ENCODE measurements around the gene ILKAP. TPM values are rescaled to one million over a fixed set of nuclear protein-coding genes. Genes with fewer than 3 reads are reported as not detected.

Gene ILKAP
- total RNA-seq, 1 donor from 2014 or later, result 79.9 TPM

DNA sequence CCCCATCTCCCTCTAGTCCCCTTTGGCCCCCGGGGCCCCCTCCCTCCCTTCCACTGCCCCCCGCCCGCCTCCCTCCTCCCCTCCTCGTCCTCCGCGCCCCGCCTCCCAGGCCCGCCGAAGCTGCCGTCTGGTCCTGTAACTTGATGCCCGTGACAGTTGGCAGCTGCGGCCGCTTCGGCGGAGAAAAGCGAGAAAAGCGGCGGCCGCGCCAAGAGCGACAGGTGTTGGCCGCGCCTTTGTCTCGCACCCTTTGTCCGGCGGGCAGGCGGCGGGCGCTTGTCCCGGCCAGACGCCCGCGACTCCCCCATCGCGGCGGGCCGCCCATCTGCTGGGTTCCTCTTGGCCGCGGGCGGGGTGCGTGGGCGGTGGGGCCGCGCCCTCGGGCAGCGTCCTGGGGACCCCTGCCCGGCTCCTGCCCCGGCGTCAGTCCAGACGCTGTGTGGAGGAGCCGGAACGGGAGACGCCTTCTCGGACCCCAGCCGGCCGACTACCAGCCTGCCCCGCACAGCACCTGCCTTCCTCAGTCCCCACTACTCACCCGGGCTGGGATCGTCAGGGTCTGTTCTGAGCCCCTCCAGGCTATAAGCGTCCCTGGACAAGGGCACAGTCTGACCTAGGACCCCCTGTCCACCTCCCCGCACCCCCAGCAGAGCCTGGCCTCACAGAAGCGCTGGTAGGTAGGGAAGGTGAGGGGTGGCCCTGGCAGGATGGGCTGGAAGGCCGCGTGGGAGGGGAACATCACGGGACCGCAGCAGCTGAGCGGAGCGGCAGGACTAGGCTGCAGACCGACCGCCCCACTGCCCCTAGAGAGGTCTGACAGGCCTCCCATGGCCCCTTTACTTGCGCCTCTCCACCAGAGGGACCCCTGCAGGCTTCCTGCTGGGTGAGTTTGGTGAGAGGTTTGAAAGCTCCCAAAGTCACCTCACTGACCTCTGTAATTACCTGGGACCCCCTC, 37.5 kb upstream of the ILKAP start:
- Mint-ChIP-seq H3K27ac (no peak overlapping the region), H3K4me1 (ENCODE audit: low read depth) (no peaks in the 10 kb centered on the region), H3K4me3 (peak overlapping the region; percentile 1), H3K27me3 (ENCODE audit: insufficient read depth) (peaks cover 28% of the 10 kb centered on the region), H3K36me3 (ENCODE audit: low read depth) (peaks cover 7% of the 10 kb centered on the region), H3K9me3 (no peaks in the 10 kb centered on the region)
- no peak for DNase-seq (ENCODE audit: low spot score)
- intact Hi-C loops (cut with micrococcal nuclease), result loop anchor here (1.0 kb wide), 4 partner anchors 10 to 181 kb away; partner anchors contain the start of genes ILKAP and PER2

DNA sequence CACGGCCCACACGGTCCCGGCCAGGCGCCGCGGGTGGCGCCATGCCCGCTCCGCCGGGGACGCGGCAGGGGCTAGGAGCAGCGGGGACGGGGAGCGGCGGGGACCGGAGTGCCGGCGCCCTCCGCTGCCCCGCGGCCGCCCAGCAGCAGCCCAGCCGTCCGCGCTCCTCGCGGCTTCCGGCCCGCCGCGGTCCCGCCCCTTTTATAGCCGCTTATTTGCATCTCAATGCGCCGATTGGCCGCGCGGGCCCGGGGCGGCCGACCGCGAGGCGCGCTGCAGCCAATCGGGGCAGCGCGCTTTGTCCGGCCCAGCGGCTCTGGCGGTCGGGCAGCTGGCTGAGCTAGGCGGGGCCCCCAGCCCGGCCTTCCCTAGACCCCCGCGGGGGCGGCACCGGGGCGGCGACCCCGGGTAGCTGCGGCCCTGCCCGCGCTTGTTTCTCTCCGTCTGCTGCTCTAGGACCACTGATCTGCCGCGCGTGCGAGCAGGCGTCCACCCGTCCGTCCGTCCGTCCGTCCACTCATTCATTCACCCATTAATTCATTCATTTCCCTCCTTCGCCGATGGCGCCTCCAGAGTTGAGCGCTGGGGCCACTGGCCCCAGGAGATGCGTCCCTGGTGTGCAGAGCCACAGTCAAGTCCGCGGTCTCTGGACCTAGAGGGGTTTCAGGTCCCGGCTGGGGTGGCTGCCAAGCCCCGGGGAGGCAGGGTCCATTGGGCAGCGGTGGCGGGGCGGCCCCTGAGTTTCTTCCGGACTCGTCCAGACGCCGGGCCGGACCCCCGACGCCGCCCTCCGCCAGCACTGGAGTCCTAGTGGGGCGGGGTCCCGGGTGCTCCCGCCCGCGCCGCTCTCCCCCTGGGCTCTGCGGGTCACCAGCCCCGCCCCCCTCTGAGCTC, 36.6 kb upstream of the ILKAP start, which contains the start of gene HES6:
TSS of gene HES6 (minus strand) at position 176 of the 894 bp plus-strand sequence. CDS start at position 43, 133 bp downstream.
- DNase-seq (ENCODE audit: low spot score), result peak; percentile 79
- Mint-ChIP-seq H3K4me1 (ENCODE audit: low read depth) (no peaks in the 10 kb centered on the region), H3K36me3 (ENCODE audit: low read depth) (peaks cover 4% of the 10 kb centered on the region), H3K9me3 (no peaks in the 10 kb centered on the region), H3K27ac (no peak within 1 kb of the TSS), H3K27me3 (ENCODE audit: insufficient read depth) (peaks cover 38% of the 10 kb centered on the region), H3K4me3 (peak within 1 kb of the TSS; percentile 88)
- intact Hi-C loops (cut with micrococcal nuclease), result loop anchor here (1.0 kb wide), 4 partner anchors 9 to 180 kb away; partner anchors contain the start of genes ILKAP and PER2

DNA sequence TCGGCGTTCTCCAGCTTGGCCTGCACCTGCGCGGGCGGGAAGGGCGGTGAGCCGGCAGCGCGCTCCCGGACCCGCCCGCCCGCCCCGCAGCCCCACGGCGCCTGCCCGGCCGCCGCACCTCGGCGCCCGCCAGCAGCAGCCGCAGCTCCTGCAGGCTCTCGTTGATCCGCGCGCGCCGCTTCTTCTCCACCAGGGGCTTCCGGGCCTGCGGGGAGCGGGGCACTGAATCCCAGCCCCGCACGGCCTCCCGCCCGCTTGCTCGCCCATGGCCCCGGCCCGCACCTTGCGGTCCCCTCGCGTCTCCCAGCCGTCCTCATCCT, 36.0 kb upstream of the ILKAP start:
- no peak overlapping the region for H3K27ac Mint-ChIP-seq
- intact Hi-C loops (cut with micrococcal nuclease), result no loop called here
- H3K27me3 Mint-ChIP-seq (ENCODE audit: insufficient read depth), result peaks cover 42% of the 10 kb centered on the region
- peaks cover 2% of the 10 kb centered on the region for H3K36me3 Mint-ChIP-seq (ENCODE audit: low read depth)
- no peaks in the 10 kb centered on the region for H3K4me1 Mint-ChIP-seq (ENCODE audit: low read depth)
- H3K9me3 Mint-ChIP-seq, result no peaks in the 10 kb centered on the region
- H3K4me3 Mint-ChIP-seq, result no peak overlapping the region
- DNase-seq (ENCODE audit: low spot score), result no peak

DNA sequence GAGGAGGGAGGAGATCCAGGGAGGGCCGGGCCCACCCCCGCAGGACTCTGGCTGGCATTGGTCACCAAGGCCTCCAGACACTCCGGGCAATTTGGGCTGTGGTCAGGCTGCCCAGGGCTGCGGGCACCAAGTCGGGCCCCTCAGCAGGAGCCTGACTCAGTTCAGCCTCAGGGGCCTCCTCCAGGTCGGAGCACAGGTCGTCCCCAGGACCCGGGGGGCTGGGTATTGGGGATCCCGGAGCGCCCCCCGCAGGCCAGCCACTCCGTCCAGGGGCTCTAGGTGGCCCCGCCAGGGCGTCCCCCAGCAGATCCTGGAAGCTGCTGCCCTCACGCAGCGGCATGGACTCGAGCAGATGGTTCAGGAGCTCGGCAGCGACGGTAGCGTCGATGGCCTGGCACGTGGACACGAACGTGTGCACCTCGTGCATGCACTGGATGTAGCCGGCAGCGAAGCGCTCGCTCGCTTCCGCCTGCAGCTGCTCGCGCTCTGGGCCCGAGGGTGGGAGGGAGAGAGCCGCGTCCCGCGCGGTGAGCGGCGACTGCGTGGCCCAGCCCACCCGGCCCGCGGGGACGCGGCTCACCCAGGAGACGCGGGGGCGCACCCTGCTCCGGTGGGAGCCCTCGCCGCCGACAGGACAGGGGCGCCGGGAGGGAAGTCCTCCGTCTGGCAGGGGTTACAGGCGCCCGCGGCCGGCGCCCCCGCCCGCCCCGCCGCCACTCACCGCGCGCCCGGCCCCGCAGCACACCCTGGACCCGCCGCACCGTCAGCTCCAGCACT, 35.5 kb upstream of the ILKAP start:
- Mint-ChIP-seq H3K9me3 (no peaks in the 10 kb centered on the region), H3K27ac (no peak overlapping the region), H3K4me1 (ENCODE audit: low read depth) (no peaks in the 10 kb centered on the region), H3K36me3 (ENCODE audit: low read depth) (peaks cover under 1% of the 10 kb centered on the region), H3K4me3 (peak overlapping the region; percentile 40), H3K27me3 (ENCODE audit: insufficient read depth) (peaks cover 44% of the 10 kb centered on the region)
- intact Hi-C loops (cut with micrococcal nuclease), result no loop called here
- peak; percentile 34 for DNase-seq (ENCODE audit: low spot score)

DNA sequence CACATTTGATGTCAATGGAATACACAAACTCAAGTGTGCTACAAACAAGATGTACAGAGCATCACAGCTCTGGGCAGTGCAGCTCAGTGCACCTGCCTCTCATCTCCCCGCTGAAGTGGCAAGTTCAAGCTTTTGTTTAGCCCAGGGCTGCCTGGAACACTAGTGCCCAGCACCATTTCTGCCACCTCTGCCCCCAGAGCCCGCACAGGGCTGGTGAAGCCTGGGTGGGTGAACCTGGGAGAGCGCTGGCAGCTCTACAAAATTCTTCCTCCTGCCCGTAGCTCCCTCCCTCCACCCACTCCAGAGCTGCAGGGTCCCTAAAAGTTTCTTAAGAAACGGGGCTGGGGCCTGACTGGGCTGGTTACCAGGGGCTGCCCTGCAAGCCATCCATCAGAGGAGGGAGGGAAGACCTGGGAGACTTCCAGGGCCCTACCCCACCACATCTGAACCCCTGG, 34.8 kb upstream of the ILKAP start:
- Mint-ChIP-seq H3K4me3 (peak overlapping the region; percentile 54), H3K27me3 (ENCODE audit: insufficient read depth) (peaks cover 51% of the 10 kb centered on the region), H3K4me1 (ENCODE audit: low read depth) (no peaks in the 10 kb centered on the region), H3K36me3 (ENCODE audit: low read depth) (peaks cover 2% of the 10 kb centered on the region), H3K9me3 (peaks cover 3% of the 10 kb centered on the region), H3K27ac (no peak overlapping the region)
- DNase-seq (ENCODE audit: low spot score), result no peak
- intact Hi-C loops (cut with micrococcal nuclease), result no loop called here

DNA sequence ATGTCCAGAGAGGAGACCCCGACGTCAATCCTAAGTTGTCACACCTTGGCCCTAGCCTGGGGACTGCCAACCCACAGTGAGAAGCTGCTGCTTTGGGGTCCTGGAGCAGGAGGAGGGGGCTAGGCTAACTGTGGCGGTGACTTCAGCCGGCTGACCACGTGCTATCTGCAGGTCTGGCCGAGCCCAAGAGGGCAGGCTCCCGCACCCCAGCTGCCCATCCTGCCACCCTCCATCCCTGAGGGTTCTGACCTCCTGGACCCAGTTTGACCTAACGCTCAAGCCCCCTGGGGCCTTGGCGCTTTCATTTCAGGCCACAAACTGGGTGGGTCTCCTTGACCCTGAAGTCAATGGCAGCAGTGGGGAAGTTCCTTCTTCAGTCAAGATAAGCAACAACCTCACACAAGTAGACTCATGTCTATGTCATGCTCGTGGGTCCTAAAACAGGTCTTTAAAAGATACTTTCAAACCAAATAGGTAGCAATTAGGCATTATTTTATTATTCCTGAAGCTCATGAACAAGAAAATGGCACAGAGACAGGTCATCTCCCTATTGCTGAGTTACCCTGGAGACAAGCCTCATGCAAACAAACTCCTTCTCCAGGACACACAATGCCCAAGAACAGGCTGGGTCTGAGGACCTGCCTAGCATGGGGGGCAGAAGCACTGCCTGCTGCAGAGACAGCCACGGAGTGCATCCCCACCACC, 34.1 kb upstream of the ILKAP start:
- Mint-ChIP-seq H3K27ac (no peak overlapping the region), H3K27me3 (ENCODE audit: insufficient read depth) (peaks cover 56% of the 10 kb centered on the region), H3K4me1 (ENCODE audit: low read depth) (no peaks in the 10 kb centered on the region), H3K4me3 (peak overlapping the region; percentile 54), H3K36me3 (ENCODE audit: low read depth) (peaks cover 2% of the 10 kb centered on the region), H3K9me3 (peaks cover 3% of the 10 kb centered on the region)
- no peak for DNase-seq (ENCODE audit: low spot score)
- intact Hi-C loops (cut with micrococcal nuclease), result no loop called here

DNA sequence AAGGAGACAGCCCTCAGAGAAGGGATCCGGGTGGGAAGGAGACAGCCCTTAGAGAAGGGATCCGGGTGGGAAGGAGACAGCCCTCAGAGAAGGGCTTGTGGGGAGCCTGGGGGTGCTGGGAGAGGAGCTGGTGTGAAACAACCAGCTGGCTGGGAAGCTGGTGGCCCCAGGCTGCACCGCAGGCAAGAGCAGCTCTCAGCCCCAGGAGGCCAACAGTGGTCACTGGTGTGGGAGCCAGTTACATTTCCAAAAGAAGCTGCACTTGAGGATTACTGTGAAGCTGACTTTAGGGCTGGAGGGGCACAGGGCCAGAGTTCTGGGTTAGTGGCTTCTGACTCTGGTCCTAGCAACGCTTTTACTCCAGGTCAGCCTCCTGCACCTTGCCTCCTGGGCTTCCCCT, 33.1 kb upstream of the ILKAP start:
- H3K36me3 Mint-ChIP-seq (ENCODE audit: low read depth), result peaks cover 2% of the 10 kb centered on the region
- DNase-seq (ENCODE audit: low spot score), result no peak
- H3K4me1 Mint-ChIP-seq (ENCODE audit: low read depth), result peaks cover 9% of the 10 kb centered on the region
- H3K4me3 Mint-ChIP-seq, result no peak overlapping the region
- intact Hi-C loops (cut with micrococcal nuclease), result no loop called here
- peaks cover 3% of the 10 kb centered on the region for H3K9me3 Mint-ChIP-seq
- no peak overlapping the region for H3K27ac Mint-ChIP-seq
- H3K27me3 Mint-ChIP-seq (ENCODE audit: insufficient read depth), result peaks cover 57% of the 10 kb centered on the region

DNA sequence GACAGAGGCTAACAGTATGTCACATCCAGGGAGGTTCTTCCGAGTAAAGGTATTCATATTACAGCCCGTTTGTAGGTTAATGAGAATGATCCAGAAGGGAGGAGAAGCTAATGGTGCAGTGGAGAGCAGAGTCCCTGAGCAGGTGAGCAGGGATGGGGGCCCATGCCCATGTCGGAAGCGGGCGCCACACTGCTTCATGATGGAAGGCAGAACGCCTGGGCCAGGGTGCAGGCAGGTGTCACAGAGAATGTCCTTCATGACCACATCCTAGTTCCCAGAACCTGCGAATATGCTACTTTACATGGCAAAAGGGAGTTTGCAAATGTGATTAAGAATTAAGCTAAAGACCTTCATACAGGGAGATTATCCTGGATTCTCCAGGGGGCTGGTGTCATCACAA, 32.4 kb upstream of the ILKAP start:
- intact Hi-C loops (cut with micrococcal nuclease), result loop anchor here (2.0 kb wide), 1 partner anchor 269 kb away; the partner anchor contains the start of gene UBE2F
- peaks cover 58% of the 10 kb centered on the region for H3K27me3 Mint-ChIP-seq (ENCODE audit: insufficient read depth)
- H3K4me3 Mint-ChIP-seq, result no peak overlapping the region
- DNase-seq (ENCODE audit: low spot score), result no peak
- no peak overlapping the region for H3K27ac Mint-ChIP-seq
- peaks cover 2% of the 10 kb centered on the region for H3K36me3 Mint-ChIP-seq (ENCODE audit: low read depth)
- peaks cover 13% of the 10 kb centered on the region for H3K4me1 Mint-ChIP-seq (ENCODE audit: low read depth)
- H3K9me3 Mint-ChIP-seq, result peaks cover 3% of the 10 kb centered on the region

DNA sequence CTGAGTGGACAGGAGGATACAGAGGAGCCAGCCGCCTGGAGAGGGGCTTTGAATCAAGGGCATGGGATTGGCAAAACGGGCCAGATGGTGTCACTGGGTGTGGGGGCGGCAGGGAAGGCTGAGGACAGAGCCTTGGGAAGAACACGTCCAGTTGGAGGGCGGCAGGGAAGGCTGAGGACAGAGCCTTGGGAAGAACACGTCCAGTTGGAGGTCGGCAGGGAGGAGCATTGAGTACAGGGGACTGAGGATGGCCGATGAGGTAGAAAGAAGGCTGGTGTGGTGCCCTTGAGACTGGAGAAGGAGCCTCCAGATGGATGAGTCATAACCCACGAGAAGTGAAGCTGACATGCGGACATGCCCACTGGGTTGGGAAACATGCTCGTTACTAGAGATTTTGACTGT, 31.8 kb upstream of the ILKAP start:
- no peak for DNase-seq (ENCODE audit: low spot score)
- H3K36me3 Mint-ChIP-seq (ENCODE audit: low read depth), result peaks cover 2% of the 10 kb centered on the region
- peaks cover 3% of the 10 kb centered on the region for H3K9me3 Mint-ChIP-seq
- peaks cover 62% of the 10 kb centered on the region for H3K27me3 Mint-ChIP-seq (ENCODE audit: insufficient read depth)
- peaks cover 19% of the 10 kb centered on the region for H3K4me1 Mint-ChIP-seq (ENCODE audit: low read depth)
- peak overlapping the region; percentile 66 for H3K4me3 Mint-ChIP-seq
- H3K27ac Mint-ChIP-seq, result no peak overlapping the region
- intact Hi-C loops (cut with micrococcal nuclease), result loop anchor here (2.0 kb wide), 1 partner anchor 269 kb away; the partner anchor contains the start of gene UBE2F

DNA sequence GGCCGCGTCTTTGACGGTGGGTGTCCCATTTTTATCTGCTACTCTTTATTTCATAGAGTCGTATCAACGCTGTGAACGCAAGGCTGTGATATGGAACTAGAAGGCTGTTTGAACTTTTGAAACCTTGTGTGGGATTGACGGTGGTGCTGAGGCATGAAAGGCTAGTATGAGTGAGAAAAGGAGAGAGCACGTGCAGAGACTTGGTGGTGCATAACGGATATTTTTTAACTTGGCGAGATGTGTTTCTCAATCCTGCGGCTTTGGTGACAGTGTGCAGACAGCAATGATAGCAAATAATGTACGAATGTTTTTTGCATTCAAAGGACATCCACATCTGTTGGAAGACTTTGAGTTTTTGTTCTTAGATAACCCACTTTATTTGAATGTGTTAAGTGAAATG, 30.1 kb upstream of the ILKAP start:
- intact Hi-C loops (cut with micrococcal nuclease), result loop anchor here (2.0 to 5.0 kb wide), 2 partner anchors 194 to 267 kb away; partner anchors contain the start of genes ASB1 and UBE2F
- peaks cover 20% of the 10 kb centered on the region for H3K4me1 Mint-ChIP-seq (ENCODE audit: low read depth)
- no peak overlapping the region for H3K27ac Mint-ChIP-seq
- peak overlapping the region; percentile 66 for H3K4me3 Mint-ChIP-seq
- DNase-seq (ENCODE audit: low spot score), result no peak
- peaks cover 65% of the 10 kb centered on the region for H3K27me3 Mint-ChIP-seq (ENCODE audit: insufficient read depth)
- H3K9me3 Mint-ChIP-seq, result peaks cover 3% of the 10 kb centered on the region
- H3K36me3 Mint-ChIP-seq (ENCODE audit: low read depth), result peaks cover 2% of the 10 kb centered on the region

DNA sequence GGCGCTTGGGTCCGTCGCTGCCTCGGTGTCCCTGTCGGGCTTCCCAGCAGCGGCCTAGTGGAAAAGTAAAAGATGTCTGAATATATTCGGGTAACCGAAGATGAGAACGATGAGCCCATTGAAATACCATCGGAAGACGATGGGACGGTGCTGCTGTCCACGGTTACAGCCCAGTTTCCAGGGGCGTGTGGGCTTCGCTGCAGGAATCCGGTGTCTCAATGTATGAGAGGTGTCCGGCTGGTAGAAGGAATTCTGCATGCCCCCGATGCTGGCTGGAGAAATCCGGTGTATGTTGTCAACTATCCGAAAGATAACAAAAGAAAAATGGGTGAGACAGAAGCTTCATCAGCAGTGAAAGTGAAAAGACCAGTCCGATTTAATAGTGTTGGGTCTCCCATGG, 28.3 kb upstream of the ILKAP start:
- Mint-ChIP-seq H3K27me3 (ENCODE audit: insufficient read depth) (peaks cover 55% of the 10 kb centered on the region), H3K36me3 (ENCODE audit: low read depth) (peaks cover 2% of the 10 kb centered on the region), H3K4me1 (ENCODE audit: low read depth) (peaks cover 20% of the 10 kb centered on the region), H3K27ac (no peak overlapping the region), H3K4me3 (peak overlapping the region; percentile 85), H3K9me3 (peaks cover 3% of the 10 kb centered on the region)
- intact Hi-C loops (cut with micrococcal nuclease), result loop anchor here (1.0 to 5.0 kb wide), 3 partner anchors 8 to 195 kb away; partner anchors contain the start of genes ASB1, HES6 and ILKAP
- DNase-seq (ENCODE audit: low spot score), result no peak
